ENCODE measurements around the gene AKAP1.

The AKAP1 gene

GRCh38 chr17:57115377-57115776 is 30.3 kb downstream of the AKAP1 start:
- no CpG with 5 or more reads among the region's 4 CpGs for WGBS (ENCODE audit: extremely low coverage, insufficient coverage, insufficient read length)
- no peak for DNase-seq

GRCh38 chr17:57115916-57116315 is 30.9 kb downstream of the AKAP1 start:
- H3K27ac ChIP-seq (ENCODE audit: low read depth, low read length), result no peak overlapping the region
- no peak overlapping the region for H3K14ac ChIP-seq (ENCODE audit: low read length)
- no peaks in the 10 kb centered on the region for H3K79me1 ChIP-seq (ENCODE audit: low read length)
- WGBS (ENCODE audit: extremely low coverage, insufficient coverage, insufficient read length), result no CpG with 5 or more reads among the region's 21 CpGs
- H3K9ac ChIP-seq (ENCODE audit: low read length), result no peak overlapping the region
- no peak for DNase-seq
- H3K9me3 ChIP-seq (ENCODE audit: insufficient read depth, low read depth, low read length), result no peaks in the 10 kb centered on the region
- no peak overlapping the region for H3K23ac ChIP-seq (ENCODE audit: low read length)
- H4K8ac ChIP-seq (ENCODE audit: low read depth, low read length), result no peak overlapping the region
- no peak overlapping the region for H3K4me2 ChIP-seq (ENCODE audit: low read length)
- no peaks in the 10 kb centered on the region for H3K79me2 ChIP-seq (ENCODE audit: control insufficient read depth, insufficient read depth, low read length, poor library complexity)
- no peak overlapping the region for H2AFZ ChIP-seq (ENCODE audit: insufficient read depth, low read length, poor library complexity)
- no peak overlapping the region for H4K12ac ChIP-seq (ENCODE audit: low read depth, low read length)
- no peaks in the 10 kb centered on the region for H3K27me3 ChIP-seq (ENCODE audit: insufficient read depth, low read length)
- no peak overlapping the region for H3K4me3 ChIP-seq (ENCODE audit: low read depth, low read length)
- H3K4me1 ChIP-seq (ENCODE audit: control insufficient read depth in 1 of 2, insufficient read depth in 2 of 2, low read length in 2 of 2), result no peaks in the 10 kb centered on the region
- no peak overlapping the region for H2BK5ac ChIP-seq (ENCODE audit: low read depth, low read length, poor library complexity)
- no peak overlapping the region for H4K91ac ChIP-seq (ENCODE audit: low read depth, low read length)
- H2BK120ac ChIP-seq (ENCODE audit: insufficient read depth, low read length, poor library complexity), result no peak overlapping the region
- peaks cover 8 to 26% of the 10 kb centered on the region in 2 experiments for H3K36me3 ChIP-seq (ENCODE audit: control insufficient read depth in 1 of 2, insufficient read depth in 2 of 2, low read length in 2 of 2)
- no peak overlapping the region for H3K4ac ChIP-seq (ENCODE audit: low read depth, low read length)
- no peak overlapping the region for H3K18ac ChIP-seq (ENCODE audit: low read length)
- no peak overlapping the region for H2BK12ac ChIP-seq (ENCODE audit: low read length)
- no peak overlapping the region for H2AK5ac ChIP-seq (ENCODE audit: low read length)

More at GRCh38 chr17:57115377-57115776, 30.3 kb downstream of the AKAP1 start:
- H3K4ac ChIP-seq (ENCODE audit: low read depth, low read length), result no peak overlapping the region
- H4K91ac ChIP-seq (ENCODE audit: low read depth, low read length), result no peak overlapping the region
- H2BK12ac ChIP-seq (ENCODE audit: low read length), result no peak overlapping the region
- no peak overlapping the region for H4K12ac ChIP-seq (ENCODE audit: low read depth, low read length)
- no peak overlapping the region for H4K8ac ChIP-seq (ENCODE audit: low read depth, low read length)
- H2AFZ ChIP-seq (ENCODE audit: insufficient read depth, low read length, poor library complexity), result no peak overlapping the region
- H2BK5ac ChIP-seq (ENCODE audit: low read depth, low read length, poor library complexity), result no peak overlapping the region
- no peaks in the 10 kb centered on the region for H3K4me1 ChIP-seq (ENCODE audit: control insufficient read depth in 1 of 2, insufficient read depth in 2 of 2, low read length in 2 of 2)
- H3K79me2 ChIP-seq (ENCODE audit: control insufficient read depth, insufficient read depth, low read length, poor library complexity), result no peaks in the 10 kb centered on the region
- no peak overlapping the region for H3K27ac ChIP-seq (ENCODE audit: low read depth, low read length)
- H3K9me3 ChIP-seq (ENCODE audit: insufficient read depth, low read depth, low read length), result no peaks in the 10 kb centered on the region
- no peak overlapping the region for H3K18ac ChIP-seq (ENCODE audit: low read length)
- no peak overlapping the region for H2BK120ac ChIP-seq (ENCODE audit: insufficient read depth, low read length, poor library complexity)
- no peak overlapping the region for H3K23ac ChIP-seq (ENCODE audit: low read length)
- peaks cover 8 to 26% of the 10 kb centered on the region in 2 experiments for H3K36me3 ChIP-seq (ENCODE audit: control insufficient read depth in 1 of 2, insufficient read depth in 2 of 2, low read length in 2 of 2)
- H2AK5ac ChIP-seq (ENCODE audit: low read length), result no peak overlapping the region
- no peak overlapping the region for H3K4me3 ChIP-seq (ENCODE audit: low read depth, low read length)
- H3K79me1 ChIP-seq (ENCODE audit: low read length), result no peaks in the 10 kb centered on the region
- H3K9ac ChIP-seq (ENCODE audit: low read length), result no peak overlapping the region
- H3K14ac ChIP-seq (ENCODE audit: low read length), result no peak overlapping the region
- H3K4me2 ChIP-seq (ENCODE audit: low read length), result no peak overlapping the region
- H3K27me3 ChIP-seq (ENCODE audit: insufficient read depth, low read length), result no peaks in the 10 kb centered on the region

GRCh38 chr17:57117798-57118197 is 32.8 kb downstream of the AKAP1 start:
- no peak overlapping the region for H3K4ac ChIP-seq (ENCODE audit: low read depth, low read length)
- no peak for DNase-seq
- no peak overlapping the region for H3K23ac ChIP-seq (ENCODE audit: low read length)
- H3K27ac ChIP-seq (ENCODE audit: low read depth, low read length), result no peak overlapping the region
- no peaks in the 10 kb centered on the region for H3K27me3 ChIP-seq (ENCODE audit: insufficient read depth, low read length)
- no peak overlapping the region for H2BK12ac ChIP-seq (ENCODE audit: low read length)
- no peaks in the 10 kb centered on the region for H3K79me1 ChIP-seq (ENCODE audit: low read length)
- no peak overlapping the region for H2BK5ac ChIP-seq (ENCODE audit: low read depth, low read length, poor library complexity)
- WGBS (ENCODE audit: extremely low coverage, insufficient coverage, insufficient read length), result no CpG with 5 or more reads among the region's 4 CpGs
- no peak overlapping the region for H3K14ac ChIP-seq (ENCODE audit: low read length)
- no peak overlapping the region for H3K4me2 ChIP-seq (ENCODE audit: low read length)
- no peaks in the 10 kb centered on the region for H3K79me2 ChIP-seq (ENCODE audit: control insufficient read depth, insufficient read depth, low read length, poor library complexity)
- peaks cover 8 to 23% of the 10 kb centered on the region in 2 experiments for H3K36me3 ChIP-seq (ENCODE audit: control insufficient read depth in 1 of 2, insufficient read depth in 2 of 2, low read length in 2 of 2)
- H3K4me3 ChIP-seq (ENCODE audit: low read depth, low read length), result no peak overlapping the region
- no peak overlapping the region for H4K91ac ChIP-seq (ENCODE audit: low read depth, low read length)
- H3K9me3 ChIP-seq (ENCODE audit: insufficient read depth, low read depth, low read length), result no peaks in the 10 kb centered on the region
- no peak overlapping the region for H3K9ac ChIP-seq (ENCODE audit: low read length)
- H3K4me1 ChIP-seq (ENCODE audit: control insufficient read depth in 1 of 2, insufficient read depth in 2 of 2, low read length in 2 of 2), result peaks cover 0 to 5% of the 10 kb centered on the region in 2 experiments
- H4K12ac ChIP-seq (ENCODE audit: low read depth, low read length), result no peak overlapping the region
- no peak overlapping the region for H2BK120ac ChIP-seq (ENCODE audit: insufficient read depth, low read length, poor library complexity)
- no peak overlapping the region for H2AK5ac ChIP-seq (ENCODE audit: low read length)
- H2AFZ ChIP-seq (ENCODE audit: insufficient read depth, low read length, poor library complexity), result no peak overlapping the region
- H3K18ac ChIP-seq (ENCODE audit: low read length), result no peak overlapping the region
- no peak overlapping the region for H4K8ac ChIP-seq (ENCODE audit: low read depth, low read length)

DNA sequence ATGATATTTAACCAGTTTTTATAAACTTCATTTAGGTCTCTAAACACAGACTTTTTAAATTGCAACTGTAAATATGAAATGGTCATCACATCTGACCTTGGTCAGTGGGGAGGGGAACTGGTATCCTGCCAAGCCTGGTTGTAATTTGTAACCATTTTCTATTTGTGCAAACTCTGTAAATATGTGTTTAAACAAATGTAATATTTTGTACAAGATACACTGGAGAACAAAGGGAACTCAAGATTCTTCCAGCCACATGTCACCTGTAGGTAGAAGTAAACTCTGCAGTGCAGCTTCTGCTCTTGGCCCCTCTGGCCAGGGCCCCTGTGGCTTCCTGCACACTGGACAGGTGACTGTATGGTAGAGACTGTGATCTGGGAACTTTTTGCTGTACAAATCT is 35.8 kb downstream of the AKAP1 start:
- Histone ChIP-seq H4K12ac (ENCODE audit: low read depth, low read length) (no peak overlapping the region), H3K18ac (ENCODE audit: low read length) (no peak overlapping the region), H3K14ac (ENCODE audit: low read length) (no peak overlapping the region), H3K27ac (ENCODE audit: low read depth, low read length) (no peak overlapping the region), H3K4me2 (ENCODE audit: low read length) (no peak overlapping the region), H4K91ac (ENCODE audit: low read depth, low read length) (no peak overlapping the region), H2BK12ac (ENCODE audit: low read length) (no peak overlapping the region), H3K4ac (ENCODE audit: low read depth, low read length) (no peak overlapping the region), H3K79me2 (ENCODE audit: control insufficient read depth, insufficient read depth, low read length, poor library complexity) (no peaks in the 10 kb centered on the region), H3K27me3 (ENCODE audit: insufficient read depth, low read length) (no peaks in the 10 kb centered on the region), H3K9ac (ENCODE audit: low read length) (no peak overlapping the region), H3K9me3 (ENCODE audit: insufficient read depth, low read depth, low read length) (no peaks in the 10 kb centered on the region), H3K36me3 (ENCODE audit: control insufficient read depth in 1 of 2, insufficient read depth in 2 of 2, low read length in 2 of 2) (peaks cover 5 to 21% of the 10 kb centered on the region in 2 experiments), H3K79me1 (ENCODE audit: low read length) (no peaks in the 10 kb centered on the region), H3K4me3 (ENCODE audit: low read depth, low read length) (no peak overlapping the region), H2AK5ac (ENCODE audit: low read length) (no peak overlapping the region), H4K8ac (ENCODE audit: low read depth, low read length) (no peak overlapping the region), H3K4me1 (ENCODE audit: control insufficient read depth in 1 of 2, insufficient read depth in 2 of 2, low read length in 2 of 2) (peaks cover 0 to 5% of the 10 kb centered on the region in 2 experiments), H2BK120ac (ENCODE audit: insufficient read depth, low read length, poor library complexity) (no peak overlapping the region), H3K23ac (ENCODE audit: low read length) (no peak overlapping the region), H2AFZ (ENCODE audit: insufficient read depth, low read length, poor library complexity) (no peak overlapping the region), H2BK5ac (ENCODE audit: low read depth, low read length, poor library complexity) (no peak overlapping the region)
- DNase-seq, result no peak

Measured in trophoblast cell (in vitro differentiated cells and primary cell).